SH-SY5Y (cell line): ENCODE measurements around the gene RBSN.

Experiments
- GATA2 ChIP-seq: IDR thresholded peaks from 2 replicates; pipeline ENCODE4 v1.6.1; 2011; ENCODE audit warnings: mild to moderate bottlenecking, low read depth, low read length
- GATA3 ChIP-seq: IDR thresholded peaks from 2 replicates; pipeline ENCODE4 v1.6.1; 2011; ENCODE audit warnings: low read depth, mild to moderate bottlenecking, low read length, moderate library complexity

DNA sequence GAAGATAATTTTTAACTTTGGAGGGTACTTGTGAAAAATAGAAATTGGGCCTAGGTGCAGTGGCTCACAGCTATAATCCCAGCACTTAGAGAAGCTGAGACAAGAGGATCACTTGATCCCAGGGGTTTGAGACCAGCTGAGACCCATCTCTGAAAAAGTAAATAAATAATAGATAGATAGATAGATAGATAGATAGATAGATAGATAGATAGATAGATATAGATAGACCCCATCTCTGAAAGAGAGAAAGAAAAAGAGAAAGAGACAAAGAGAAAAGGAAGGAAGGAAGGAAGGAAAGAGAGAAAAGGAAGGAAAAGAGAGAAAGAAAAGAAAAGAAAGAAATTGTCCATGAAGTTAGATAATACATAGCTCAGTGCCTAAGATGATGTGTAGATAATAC, 69.3 kb downstream of the RBSN start:
- no peak for TF ChIP-seq GATA2
- TF ChIP-seq GATA3, result no peak
